HG03457 (cell line): ENCODE data around the gene FBXL20.
"Not testable (repeated sequence)": the region's sequence is repeated elsewhere in the genome, so short reads cannot be mapped to it uniquely, and the experiment has no call there.

Source experiments
- ATAC-seq: cut with Tn5 transposase; IDR thresholded peaks from one replicate; pipeline ENCODE4 v1.9.1; 2021; ENCODE audit warnings: moderate number of reproducible peaks; ENCODE audit not compliant: unreplicated experiment

The FBXL20 gene

GRCh38 chr17:39261286-39261685 lies 140.1 kb downstream of the FBXL20 start:
- ATAC-seq: no peak

GRCh38 chr17:39252788-39253460 lies 148.5 kb downstream of the FBXL20 start:
- ATAC-seq: no peak

DNA sequence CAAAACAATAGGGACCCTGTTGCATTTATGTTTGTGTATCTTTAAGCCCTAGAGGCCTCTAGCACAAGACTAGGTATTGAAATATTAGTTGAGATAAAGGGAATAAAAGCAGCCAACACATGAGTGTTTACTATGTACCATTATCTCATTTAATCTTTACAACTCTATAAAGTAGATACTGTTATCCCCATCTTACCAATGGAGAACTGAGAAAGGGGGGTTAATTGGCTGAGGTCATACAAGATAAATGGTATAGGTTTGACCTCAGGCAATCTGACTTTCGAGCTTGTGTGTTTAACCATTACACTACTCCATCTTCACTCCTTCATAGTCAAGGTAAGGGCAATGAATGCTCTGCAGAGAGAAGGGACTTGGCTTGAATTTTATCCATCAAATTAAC lies 149.4 kb downstream of the FBXL20 start:
- ATAC-seq: no peak

- not testable (repeated sequence) for ATAC-seq
Measured at GRCh38 chr17:39250076-39250475, 151.3 kb downstream of the FBXL20 start.

GRCh38 chr17:39246274-39246673 lies 155.2 kb downstream of the FBXL20 start:
- ATAC-seq: no peak

GRCh38 chr17:39244600-39245570 lies 156.5 kb downstream of the FBXL20 start:
- no peak for ATAC-seq

- no peak for ATAC-seq
Measured at GRCh38 chr17:39244016-39244599, 157.3 kb downstream of the FBXL20 start.

DNA sequence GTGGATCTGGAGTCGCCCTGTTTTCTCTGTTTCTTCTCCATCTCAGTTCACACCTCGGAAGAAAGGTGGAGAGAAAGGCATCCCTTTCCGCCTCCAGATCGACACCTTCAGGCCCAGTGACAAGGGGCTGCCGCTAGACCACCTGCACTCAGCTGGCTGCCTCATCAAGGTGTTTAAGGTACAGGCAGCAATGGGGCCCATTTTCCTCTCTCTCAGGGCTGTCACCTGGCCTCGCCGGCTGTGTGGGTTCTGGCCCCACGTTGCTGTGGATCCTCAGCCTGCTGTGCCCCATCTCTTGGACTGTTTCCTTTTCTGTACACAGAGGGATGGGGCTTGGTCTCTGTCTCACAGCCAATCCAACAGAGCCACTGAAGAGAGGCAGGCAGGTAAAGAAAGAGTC lies 158.3 kb downstream of the FBXL20 start:
- no peak for ATAC-seq

GRCh38 chr17:39240631-39241030 lies 160.8 kb downstream of the FBXL20 start:
- ATAC-seq: no peak

- no peak for ATAC-seq
Measured at GRCh38 chr17:39239640-39240314, 161.6 kb downstream of the FBXL20 start.

GRCh38 chr17:39238311-39238972 lies 163.0 kb downstream of the FBXL20 start:
- ATAC-seq: no peak

DNA sequence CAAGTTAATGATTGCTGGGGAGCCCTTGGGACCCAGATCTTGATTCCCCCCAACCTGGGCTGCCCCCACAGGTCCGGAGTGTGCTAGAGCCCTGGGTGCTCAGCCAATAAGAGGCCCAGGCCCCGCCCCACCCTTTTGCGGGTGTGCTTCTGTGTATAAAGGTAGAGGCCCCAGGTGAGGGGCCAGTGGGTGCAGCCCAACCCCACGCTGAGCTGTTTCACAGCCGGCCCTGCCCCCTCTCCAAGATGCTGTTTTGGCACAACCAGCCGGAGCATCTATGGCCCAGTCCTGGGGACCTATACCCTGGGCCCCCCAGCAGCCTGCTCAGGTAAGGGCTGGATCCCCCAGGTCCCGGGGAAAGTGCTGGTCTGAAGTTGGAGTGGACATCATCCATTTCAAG lies 163.8 kb downstream of the FBXL20 start:
- ATAC-seq: no peak

DNA sequence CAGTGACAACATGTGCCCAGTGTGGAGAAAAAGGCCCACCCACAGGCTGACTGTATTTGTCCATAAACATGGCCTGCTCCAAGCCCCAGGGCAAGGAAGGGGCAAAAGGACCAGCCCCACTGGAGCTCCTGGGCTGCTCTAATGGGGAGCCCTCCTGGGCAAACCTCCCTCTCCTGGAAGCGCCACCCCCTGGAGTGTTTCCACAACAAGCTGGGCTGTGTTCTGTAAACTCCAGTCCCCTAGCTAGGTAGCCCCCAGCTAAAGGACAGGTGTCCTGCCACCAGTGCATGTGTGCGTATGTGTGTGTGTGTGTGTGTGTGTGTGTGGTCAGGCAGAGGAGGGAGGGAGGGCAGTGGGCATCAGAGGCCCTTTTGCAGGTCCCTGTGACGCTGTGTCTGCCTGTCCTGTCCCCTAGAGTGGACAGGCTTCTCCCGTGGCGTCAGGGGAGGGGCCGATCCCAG lies 164.4 kb downstream of the FBXL20 start:
- no peak for ATAC-seq

DNA sequence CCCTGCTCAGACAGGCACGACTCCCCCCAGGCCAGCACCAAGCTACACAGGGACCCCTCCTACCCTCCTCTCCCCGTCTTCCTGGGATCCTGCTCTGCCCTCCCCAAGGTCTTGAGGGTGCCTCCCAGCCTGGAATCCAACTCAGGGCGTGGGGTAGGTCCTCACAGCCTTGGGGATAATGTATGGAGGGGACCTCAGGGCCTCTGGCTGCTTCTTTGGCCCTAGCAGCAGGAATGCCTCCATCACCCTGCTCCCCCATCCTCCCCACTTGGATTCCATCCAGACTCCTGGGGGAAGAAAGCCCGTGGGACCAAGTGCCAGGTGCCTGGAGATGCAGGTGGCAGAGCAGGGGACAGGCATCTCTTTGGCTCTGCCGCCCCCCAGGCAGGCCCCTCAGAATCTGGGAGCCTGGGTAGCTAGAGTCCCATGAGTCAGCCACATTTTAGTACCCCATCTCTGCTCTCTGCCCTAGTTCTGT lies 164.9 kb downstream of the FBXL20 start:
- ATAC-seq: no peak

GRCh38 chr17:39235555-39236449 lies 165.6 kb downstream of the FBXL20 start:
- ATAC-seq: no peak

GRCh38 chr17:39231591-39232551 lies 169.6 kb downstream of the FBXL20 start:
- no peak for ATAC-seq

DNA sequence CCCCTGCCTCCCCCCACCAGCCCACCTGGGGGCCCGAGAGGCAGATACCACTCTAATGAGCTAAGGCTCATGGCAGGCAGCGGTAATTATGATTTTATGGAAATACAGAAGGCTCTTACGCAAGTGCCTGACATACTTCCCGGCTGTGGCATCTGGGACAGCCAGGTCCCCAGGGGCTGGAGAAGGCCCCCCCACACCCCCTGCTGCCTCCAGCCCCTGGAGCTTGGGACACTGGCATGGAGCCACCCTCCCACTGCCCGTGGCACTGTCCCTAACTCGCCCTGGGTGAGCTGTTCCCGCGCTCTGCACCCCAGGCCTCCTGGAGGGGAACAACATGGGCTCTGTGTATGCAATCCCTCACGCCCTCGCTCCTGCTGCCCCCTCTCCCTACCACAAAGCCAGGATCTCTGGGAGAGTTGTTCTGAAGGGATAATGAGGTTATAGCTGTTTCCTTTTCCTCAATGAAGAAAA lies 170.3 kb downstream of the FBXL20 start:
- no peak for ATAC-seq

- ATAC-seq: no peak
Measured at GRCh38 chr17:39230361-39230760, 171.1 kb downstream of the FBXL20 start.
